DND-41 (cell line): ENCODE measurements around the gene WAS.

Source experiments
- EZH2 ChIP-seq: IDR thresholded peaks from 3 replicates; pipeline ENCODE4 v1.6.1; 2012; ENCODE audit warnings: borderline replicate concordance, low read depth, mild to moderate bottlenecking, moderate library complexity, low read length, inconsistent platforms; ENCODE audit not compliant: severe bottlenecking
- TF ChIP-seq, protein P1 (sequence below): IDR thresholded peaks from 2 replicates; pipeline ENCODE4 v1.5.1; 2012; ENCODE audit warnings: borderline replicate concordance, low read length, moderate library complexity, mild to moderate bottlenecking; ENCODE audit not compliant: poor library complexity, severe bottlenecking; ENCODE audit errors: extremely low read depth

DNA sequence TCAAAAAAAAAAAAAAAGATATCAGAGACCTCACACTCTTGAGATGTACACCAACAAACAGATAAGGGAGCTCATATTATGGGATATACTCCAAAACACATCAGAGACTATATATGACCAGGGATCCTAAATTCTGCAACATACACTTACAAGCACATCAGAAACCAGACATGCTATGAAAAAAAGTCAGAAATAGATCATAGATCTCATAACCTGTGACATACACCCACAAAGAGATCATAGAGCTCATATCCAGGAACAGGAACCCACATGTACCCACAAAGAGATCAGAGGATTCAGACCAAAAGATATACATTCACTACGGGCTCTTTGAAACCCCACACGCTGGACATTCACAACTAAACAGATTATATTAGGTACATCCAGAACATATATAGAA, 43.0 kb downstream of the WAS start:
- TF ChIP-seq, protein P1, sequence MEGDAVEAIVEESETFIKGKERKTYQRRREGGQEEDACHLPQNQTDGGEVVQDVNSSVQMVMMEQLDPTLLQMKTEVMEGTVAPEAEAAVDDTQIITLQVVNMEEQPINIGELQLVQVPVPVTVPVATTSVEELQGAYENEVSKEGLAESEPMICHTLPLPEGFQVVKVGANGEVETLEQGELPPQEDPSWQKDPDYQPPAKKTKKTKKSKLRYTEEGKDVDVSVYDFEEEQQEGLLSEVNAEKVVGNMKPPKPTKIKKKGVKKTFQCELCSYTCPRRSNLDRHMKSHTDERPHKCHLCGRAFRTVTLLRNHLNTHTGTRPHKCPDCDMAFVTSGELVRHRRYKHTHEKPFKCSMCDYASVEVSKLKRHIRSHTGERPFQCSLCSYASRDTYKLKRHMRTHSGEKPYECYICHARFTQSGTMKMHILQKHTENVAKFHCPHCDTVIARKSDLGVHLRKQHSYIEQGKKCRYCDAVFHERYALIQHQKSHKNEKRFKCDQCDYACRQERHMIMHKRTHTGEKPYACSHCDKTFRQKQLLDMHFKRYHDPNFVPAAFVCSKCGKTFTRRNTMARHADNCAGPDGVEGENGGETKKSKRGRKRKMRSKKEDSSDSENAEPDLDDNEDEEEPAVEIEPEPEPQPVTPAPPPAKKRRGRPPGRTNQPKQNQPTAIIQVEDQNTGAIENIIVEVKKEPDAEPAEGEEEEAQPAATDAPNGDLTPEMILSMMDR, result no peak
- TF ChIP-seq EZH2, result no peak
